Activated CD4-positive, alpha-beta memory T cell treated with anti-CD3 and anti-CD28 coated beads for 36 hours (primary cell): Measurements from ENCODE around the gene CYP21A2. TPM values are rescaled to one million over a fixed set of nuclear protein-coding genes. Genes with fewer than 3 reads are reported as not detected.
"Not testable (repeated sequence)": the region's sequence is repeated elsewhere in the genome, so short reads cannot be mapped to it uniquely, and the experiment has no call there.

ENCODE experiments used
- CTCF ChIA-PET: fragments of 350-600 bp; sonication (Branson Sonifier 250); formaldehyde crosslinking; loops from one replicate; lab custom pipeline; 2021; ENCODE audit warnings: antibody characterized with exemption, inconsistent platforms; lab: Charles Lee
- POLR2A ChIA-PET: fragments of 350-600 bp; sonication (Branson Sonifier 250); formaldehyde crosslinking; loops from one replicate; lab custom pipeline; 2021; ENCODE audit warnings: antibody characterized with exemption; lab: Charles Lee
- DNase-seq: peaks from one replicate; pipeline ENCODE4 v3.0.0-alpha.2; 2020
- H3K27ac Mint-ChIP-seq: one replicate; pipeline ENCODE4 v1.8.0; 2021; ENCODE audit warnings: mixed read lengths
- H3K27me3 Mint-ChIP-seq: one replicate; pipeline ENCODE4 v1.8.0; 2021; ENCODE audit warnings: mixed read lengths
- H3K36me3 Mint-ChIP-seq: one replicate; pipeline ENCODE4 v1.8.0; 2021; ENCODE audit warnings: mixed read lengths
- H3K4me1 Mint-ChIP-seq: one replicate; pipeline ENCODE4 v1.8.0; 2021; ENCODE audit warnings: low read depth, mixed read lengths
- H3K4me3 Mint-ChIP-seq: one replicate; pipeline ENCODE4 v1.8.0; 2021; ENCODE audit warnings: mild to moderate bottlenecking, mixed read lengths
- H3K9me3 Mint-ChIP-seq: one replicate; pipeline ENCODE4 v1.8.0; 2021; ENCODE audit warnings: mixed read lengths
- intact Hi-C: fragments of 100-400 bp; cut with micrococcal nuclease; formaldehyde crosslinking; loops from one replicate; pipeline ENCODE4 v1.15.1; 2023
- total RNA-seq, 2 experiments: library from RNA; stranded (reverse); gene quantifications; one replicate each; pipeline ENCODE4 v1.2.3, GENCODE V29; 2021

Gene CYP21A2
- total RNA-seq, 2 experiments from 2014 or later: 0.24 TPM; not detected in 1

DNA sequence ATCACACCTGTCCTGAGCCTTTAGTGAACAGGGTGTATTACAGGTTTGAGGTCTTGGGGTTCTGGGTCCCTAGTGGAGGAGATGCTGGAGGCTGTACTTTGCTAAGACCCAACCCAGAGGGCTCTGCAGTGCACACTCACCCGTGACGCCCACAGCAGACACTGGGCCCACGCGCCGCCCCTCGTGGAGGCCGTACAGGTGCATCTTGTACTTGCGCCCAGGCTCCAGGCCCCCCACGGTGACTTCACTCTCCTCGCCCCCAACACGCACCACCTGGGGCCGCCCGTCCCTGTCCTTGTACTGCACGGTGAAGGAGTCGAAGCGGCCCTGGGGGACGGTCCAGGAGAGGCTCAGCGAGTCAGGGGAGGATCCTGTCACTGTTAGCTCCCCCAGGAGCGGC, 29.3 kb downstream of the CYP21A2 start:
- H3K36me3 Mint-ChIP-seq, H3K4me3 Mint-ChIP-seq, intact Hi-C loops, CTCF ChIA-PET, POLR2A ChIA-PET, H3K27ac Mint-ChIP-seq, DNase-seq, H3K4me1 Mint-ChIP-seq, H3K9me3 Mint-ChIP-seq, H3K27me3 Mint-ChIP-seq: not testable (repeated sequence)

DNA sequence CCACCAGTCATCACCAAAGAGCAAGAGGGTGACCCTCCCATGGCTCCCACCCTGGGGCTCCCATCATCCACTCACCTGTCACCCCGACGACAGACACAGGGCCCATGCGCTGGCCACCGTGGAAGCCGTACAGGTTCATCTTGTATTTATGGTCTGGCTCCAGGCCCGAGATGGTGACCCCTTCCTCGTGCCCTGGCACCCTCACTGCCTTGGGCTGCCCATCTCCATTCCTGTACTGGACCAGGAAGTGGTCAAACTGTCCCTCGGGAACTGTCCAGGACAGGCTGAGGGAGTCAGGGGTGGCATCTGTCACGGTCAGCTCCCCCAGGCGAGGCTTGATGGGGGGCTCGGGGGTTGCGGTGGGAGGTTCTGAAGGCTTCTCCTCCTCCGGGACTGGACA, 30.1 kb downstream of the CYP21A2 start:
- H3K4me1 Mint-ChIP-seq, H3K36me3 Mint-ChIP-seq, CTCF ChIA-PET, H3K4me3 Mint-ChIP-seq, H3K27me3 Mint-ChIP-seq, POLR2A ChIA-PET, H3K27ac Mint-ChIP-seq, intact Hi-C loops, H3K9me3 Mint-ChIP-seq, DNase-seq: not testable (repeated sequence)

DNA sequence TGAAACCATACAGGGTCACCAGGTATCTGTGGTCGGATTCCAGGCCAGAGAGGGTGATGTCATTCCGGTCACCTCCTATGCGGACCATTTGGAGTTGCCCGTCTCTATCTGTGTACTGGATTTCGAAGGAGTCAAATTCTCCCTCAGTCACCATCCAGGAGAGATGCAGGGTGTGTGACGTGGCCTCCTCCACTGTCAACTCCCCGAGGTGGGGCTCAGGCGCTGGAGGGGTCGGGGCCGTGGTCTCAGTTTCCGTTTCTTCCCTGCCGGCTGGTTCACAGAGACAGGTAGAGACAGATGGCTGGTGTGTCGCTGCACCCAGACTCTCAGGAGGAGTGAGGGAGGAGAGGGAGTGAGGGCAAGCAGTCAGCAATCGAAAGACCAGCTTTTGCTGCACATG, 30.7 kb downstream of the CYP21A2 start:
- Mint-ChIP-seq H3K27ac (no peak overlapping the region), H3K4me1 (no peaks in the 10 kb centered on the region), H3K36me3 (no peaks in the 10 kb centered on the region), H3K9me3 (no peaks in the 10 kb centered on the region), H3K4me3 (no peak overlapping the region), H3K27me3 (no peaks in the 10 kb centered on the region)
- ChIA-PET POLR2A (no interaction called here), CTCF (no interaction called here)
- no peak for DNase-seq
- intact Hi-C loops: no loop called here

DNA sequence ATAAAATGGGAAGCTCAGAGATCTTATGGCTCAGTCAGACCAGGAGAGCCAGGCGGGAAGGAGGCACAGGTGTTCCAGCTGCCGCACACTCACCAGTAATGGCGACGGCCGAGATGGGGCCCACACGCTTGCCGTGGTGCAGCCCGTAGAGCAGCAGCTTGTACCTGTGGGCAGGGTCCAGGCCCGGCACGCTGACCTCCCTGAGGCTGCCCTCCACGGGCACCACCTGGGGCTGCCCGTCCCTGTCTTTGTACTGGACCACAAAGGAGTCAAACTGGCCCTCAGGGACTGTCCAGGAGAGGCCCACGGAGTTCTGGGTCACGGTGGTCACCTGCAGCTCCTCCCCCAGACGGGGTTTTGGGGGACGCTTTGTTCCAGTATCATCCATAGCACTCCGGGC, 31.2 kb downstream of the CYP21A2 start:
- no peak overlapping the region for H3K4me3 Mint-ChIP-seq
- CTCF ChIA-PET: no interaction called here
- H3K4me1 Mint-ChIP-seq: no peaks in the 10 kb centered on the region
- intact Hi-C loops: no loop called here
- no peaks in the 10 kb centered on the region for H3K36me3 Mint-ChIP-seq
- H3K9me3 Mint-ChIP-seq: no peaks in the 10 kb centered on the region
- POLR2A ChIA-PET: no interaction called here
- no peak for DNase-seq
- H3K27ac Mint-ChIP-seq: no peak overlapping the region
- no peaks in the 10 kb centered on the region for H3K27me3 Mint-ChIP-seq

DNA sequence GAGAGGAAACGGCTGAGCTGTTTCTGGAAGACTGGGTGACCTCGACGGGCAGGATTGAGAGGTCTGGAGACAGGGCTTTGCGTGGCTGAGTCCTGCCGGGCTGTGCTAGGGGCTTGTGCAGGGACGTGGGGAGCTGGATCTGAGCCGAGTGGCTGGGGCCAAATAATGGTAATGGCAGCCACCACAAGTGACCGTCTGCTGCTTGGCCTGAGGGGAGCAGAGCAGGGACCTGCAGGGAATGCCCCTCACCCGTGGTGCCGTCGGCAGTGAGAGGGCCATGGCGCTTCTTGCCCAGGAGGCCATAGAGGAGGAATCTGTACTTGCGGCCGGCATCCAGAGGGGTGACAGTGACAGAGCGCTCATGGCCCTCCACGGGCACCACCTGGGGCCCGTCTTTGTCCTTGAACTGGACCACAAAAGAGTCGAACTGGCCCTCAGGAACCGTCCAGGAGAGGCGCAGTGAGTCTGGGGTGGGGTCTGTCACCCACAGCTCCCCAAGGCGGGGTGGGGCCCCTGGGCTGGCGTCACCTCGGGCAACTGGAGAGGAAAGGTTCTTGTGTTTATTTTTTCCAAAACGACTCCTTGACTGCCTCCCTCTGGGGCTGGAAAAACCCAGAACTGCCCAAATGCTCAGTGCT, 31.8 kb downstream of the CYP21A2 start:
- Mint-ChIP-seq H3K27me3 (no peaks in the 10 kb centered on the region), H3K9me3 (no peaks in the 10 kb centered on the region), H3K4me3 (no peak overlapping the region), H3K27ac (no peak overlapping the region), H3K4me1 (no peaks in the 10 kb centered on the region), H3K36me3 (no peaks in the 10 kb centered on the region)
- intact Hi-C loops: no loop called here
- CTCF ChIA-PET: no interaction called here
- DNase-seq: no peak
- POLR2A ChIA-PET: no interaction called here

DNA sequence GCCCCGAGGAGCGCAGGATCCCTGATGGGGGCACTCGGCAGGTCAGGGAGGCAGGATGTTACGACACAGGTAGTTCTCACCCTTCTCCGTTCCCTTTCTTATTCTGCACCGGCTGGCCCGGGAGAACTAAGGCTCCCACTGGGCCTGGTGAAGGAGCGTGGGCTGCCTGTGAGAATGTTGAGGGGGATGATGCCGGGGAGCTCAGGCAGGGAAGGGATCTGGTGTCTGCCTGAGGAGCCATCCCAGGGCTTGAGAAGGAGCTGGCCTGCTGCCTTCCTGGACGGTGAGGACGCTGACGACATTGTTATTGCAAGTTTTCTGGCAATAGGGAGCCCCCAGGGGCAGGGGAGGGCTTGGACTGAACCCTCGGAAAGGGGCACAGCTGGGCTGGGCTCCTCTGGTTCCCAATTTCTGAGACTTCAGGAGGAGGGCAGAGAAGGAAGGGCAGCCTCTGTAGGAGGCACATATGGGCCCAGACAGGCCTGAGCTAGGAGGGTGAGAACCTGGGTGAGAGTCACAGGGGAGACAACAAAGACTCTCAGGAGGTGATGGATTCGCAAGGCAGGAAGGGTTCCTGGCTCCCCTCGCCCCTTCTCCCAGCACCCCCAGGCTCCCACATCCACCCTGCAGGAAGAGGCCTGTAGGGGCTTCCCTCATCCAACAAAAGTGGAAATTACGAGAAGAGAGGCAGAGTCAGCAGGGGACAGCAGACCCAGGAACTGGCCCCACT, 32.8 kb downstream of the CYP21A2 start:
- no peaks in the 10 kb centered on the region for H3K27me3 Mint-ChIP-seq
- no peaks in the 10 kb centered on the region for H3K36me3 Mint-ChIP-seq
- no peak overlapping the region for H3K4me3 Mint-ChIP-seq
- intact Hi-C loops: no loop called here
- DNase-seq: no peak
- ChIA-PET POLR2A (no interaction called here), CTCF (no interaction called here)
- no peak overlapping the region for H3K27ac Mint-ChIP-seq
- no peaks in the 10 kb centered on the region for H3K9me3 Mint-ChIP-seq
- no peaks in the 10 kb centered on the region for H3K4me1 Mint-ChIP-seq

DNA sequence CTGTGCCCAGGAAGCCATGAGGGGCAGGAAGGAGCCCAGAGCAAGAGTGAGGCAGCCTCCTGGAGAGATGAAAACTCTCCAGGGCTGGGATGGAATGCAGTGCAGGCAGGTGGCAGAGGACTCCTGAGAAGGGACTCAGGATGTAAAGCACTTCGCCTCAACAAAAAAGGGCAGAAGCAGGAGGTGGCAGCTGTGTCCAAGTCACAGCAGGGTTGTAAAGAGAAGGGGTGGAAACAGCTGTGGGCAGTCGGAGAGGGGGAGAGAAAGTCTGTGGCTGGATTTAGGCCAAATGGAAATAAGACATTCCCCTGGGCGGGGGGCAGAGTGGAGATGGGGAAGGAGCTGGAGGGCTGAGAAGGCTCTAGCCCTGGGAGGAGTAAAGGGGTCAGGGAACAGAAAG, 34.9 kb downstream of the CYP21A2 start:
- POLR2A ChIA-PET: no interaction called here
- Mint-ChIP-seq H3K27me3 (no peaks in the 10 kb centered on the region), H3K9me3 (no peaks in the 10 kb centered on the region), H3K4me3 (no peak overlapping the region), H3K27ac (no peak overlapping the region), H3K36me3 (no peaks in the 10 kb centered on the region), H3K4me1 (no peaks in the 10 kb centered on the region)
- intact Hi-C loops: no loop called here
- CTCF ChIA-PET: interaction anchor here (1.0 kb wide), 1 partner anchor 24 kb away, joined by 3 read pairs; no protein-coding TSS in a partner anchor
- no peak for DNase-seq

DNA sequence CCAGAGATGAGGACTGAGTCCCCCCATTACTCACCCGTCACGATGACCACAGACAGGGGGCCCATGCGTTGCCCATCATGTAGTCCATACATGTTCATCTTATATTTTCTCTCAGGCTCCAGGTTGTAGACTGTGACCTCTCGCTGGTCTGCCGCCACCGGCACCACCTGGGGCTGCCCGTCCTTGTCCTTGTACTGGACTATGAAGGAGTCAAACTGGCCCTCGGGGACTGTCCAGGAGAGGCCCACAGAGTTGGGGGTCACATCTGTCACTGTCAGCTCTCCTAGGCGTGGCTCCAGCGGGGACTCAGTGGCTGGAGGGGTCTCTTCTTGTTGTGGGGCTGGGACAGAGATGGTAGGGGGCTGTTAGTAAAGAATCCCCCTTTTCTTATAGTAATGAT, 35.4 kb downstream of the CYP21A2 start:
- intact Hi-C loops: no loop called here
- H3K9me3 Mint-ChIP-seq: no peaks in the 10 kb centered on the region
- H3K27me3 Mint-ChIP-seq: no peaks in the 10 kb centered on the region
- H3K4me1 Mint-ChIP-seq: no peaks in the 10 kb centered on the region
- CTCF ChIA-PET: interaction anchor here (1.0 kb wide), 1 partner anchor 25 kb away, joined by 3 read pairs; no protein-coding TSS in a partner anchor
- no peak overlapping the region for H3K27ac Mint-ChIP-seq
- no peak overlapping the region for H3K4me3 Mint-ChIP-seq
- POLR2A ChIA-PET: no interaction called here
- H3K36me3 Mint-ChIP-seq: no peaks in the 10 kb centered on the region
- no peak for DNase-seq

DNA sequence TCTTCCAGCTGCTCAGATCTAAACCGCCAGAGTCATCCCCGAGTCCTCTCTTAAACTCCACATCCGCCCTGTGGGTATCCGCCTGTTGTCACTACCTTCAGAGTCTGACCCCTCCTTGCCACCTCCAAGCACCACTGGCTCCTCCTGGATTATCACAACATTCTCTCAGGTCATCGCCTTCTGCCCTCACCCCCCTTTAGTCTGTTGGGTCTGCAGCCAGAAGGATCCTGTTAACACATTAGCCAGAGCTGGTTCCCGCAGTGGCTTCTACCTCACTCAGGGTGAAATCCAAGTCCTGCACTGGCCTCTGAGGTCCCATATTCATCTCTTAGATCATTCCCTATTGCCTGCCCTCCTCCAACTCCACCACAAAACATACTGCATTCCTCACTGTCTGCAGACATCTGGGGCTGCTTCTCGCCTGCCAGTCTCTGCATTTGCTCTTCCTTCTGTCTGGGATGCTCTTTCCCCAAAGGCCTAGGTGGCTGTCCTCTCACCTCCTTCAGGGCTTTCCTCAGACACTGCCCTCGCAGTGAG, 36.8 kb downstream of the CYP21A2 start:
- H3K27ac Mint-ChIP-seq: no peak overlapping the region
- H3K4me3 Mint-ChIP-seq: no peak overlapping the region

DNA sequence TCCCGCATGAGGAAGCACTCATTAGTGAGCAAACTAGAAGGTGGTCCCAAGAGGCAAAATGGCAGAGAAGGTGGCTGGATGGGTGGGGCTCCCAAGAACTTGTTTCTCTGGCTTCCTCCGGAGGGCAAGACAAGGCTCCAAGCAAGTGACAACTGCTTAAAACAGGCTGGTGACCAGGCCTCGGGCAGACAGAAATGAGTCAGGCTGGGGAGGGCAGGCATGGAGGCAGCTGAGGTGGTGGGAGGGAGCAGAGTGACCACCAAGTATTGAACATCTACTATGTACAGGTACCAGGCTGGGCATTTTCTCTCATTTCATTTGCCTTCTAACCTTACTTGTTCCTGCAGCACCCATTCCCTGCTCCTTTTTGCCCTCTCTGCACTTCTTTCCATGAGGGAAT, 37.6 kb downstream of the CYP21A2 start:
- peaks cover 3% of the 10 kb centered on the region for H3K27me3 Mint-ChIP-seq
- no peak for DNase-seq
- H3K9me3 Mint-ChIP-seq: no peaks in the 10 kb centered on the region
- H3K27ac Mint-ChIP-seq: no peak overlapping the region
- POLR2A ChIA-PET: no interaction called here
- H3K36me3 Mint-ChIP-seq: no peaks in the 10 kb centered on the region
- no peak overlapping the region for H3K4me3 Mint-ChIP-seq
- CTCF ChIA-PET: no interaction called here
- intact Hi-C loops: no loop called here
- no peaks in the 10 kb centered on the region for H3K4me1 Mint-ChIP-seq

More for the DNA sequence above, 36.8 kb downstream of the CYP21A2 start:
- Mint-ChIP-seq H3K27me3 (no peaks in the 10 kb centered on the region), H3K9me3 (no peaks in the 10 kb centered on the region), H3K4me1 (no peaks in the 10 kb centered on the region), H3K36me3 (no peaks in the 10 kb centered on the region)
- ChIA-PET POLR2A (no interaction called here), CTCF (no interaction called here)
- intact Hi-C loops: no loop called here
- no peak for DNase-seq

DNA sequence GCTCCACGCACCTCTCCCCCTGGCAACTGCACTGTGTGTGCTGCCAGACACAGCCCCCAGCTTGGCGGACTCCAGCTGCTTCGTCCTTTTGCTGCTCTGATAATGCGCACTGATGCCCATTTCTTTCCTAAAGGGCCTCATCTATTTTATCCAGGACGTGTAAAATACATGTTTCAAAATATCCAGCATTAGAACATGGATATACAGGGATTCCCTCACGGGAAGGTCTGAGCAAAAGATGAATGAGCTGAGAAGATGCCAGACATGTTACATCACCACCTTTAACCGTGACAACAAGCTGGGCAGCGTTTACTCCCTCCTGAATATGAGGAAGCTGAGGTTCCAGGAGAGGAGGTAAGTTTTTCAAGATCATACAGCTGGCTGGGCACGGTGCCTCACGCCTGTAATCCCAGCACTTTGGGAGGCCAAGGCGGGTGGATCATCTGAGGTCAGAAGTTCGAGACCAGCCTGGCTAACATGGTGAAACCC, 38.1 kb downstream of the CYP21A2 start:
- ChIA-PET POLR2A (no interaction called here), CTCF (no interaction called here)
- no peaks in the 10 kb centered on the region for H3K36me3 Mint-ChIP-seq
- H3K4me1 Mint-ChIP-seq: no peaks in the 10 kb centered on the region
- no peak overlapping the region for H3K4me3 Mint-ChIP-seq
- peaks cover 7% of the 10 kb centered on the region for H3K27me3 Mint-ChIP-seq
- no peak overlapping the region for H3K27ac Mint-ChIP-seq
- no peak for DNase-seq
- H3K9me3 Mint-ChIP-seq: no peaks in the 10 kb centered on the region
- intact Hi-C loops: no loop called here

DNA sequence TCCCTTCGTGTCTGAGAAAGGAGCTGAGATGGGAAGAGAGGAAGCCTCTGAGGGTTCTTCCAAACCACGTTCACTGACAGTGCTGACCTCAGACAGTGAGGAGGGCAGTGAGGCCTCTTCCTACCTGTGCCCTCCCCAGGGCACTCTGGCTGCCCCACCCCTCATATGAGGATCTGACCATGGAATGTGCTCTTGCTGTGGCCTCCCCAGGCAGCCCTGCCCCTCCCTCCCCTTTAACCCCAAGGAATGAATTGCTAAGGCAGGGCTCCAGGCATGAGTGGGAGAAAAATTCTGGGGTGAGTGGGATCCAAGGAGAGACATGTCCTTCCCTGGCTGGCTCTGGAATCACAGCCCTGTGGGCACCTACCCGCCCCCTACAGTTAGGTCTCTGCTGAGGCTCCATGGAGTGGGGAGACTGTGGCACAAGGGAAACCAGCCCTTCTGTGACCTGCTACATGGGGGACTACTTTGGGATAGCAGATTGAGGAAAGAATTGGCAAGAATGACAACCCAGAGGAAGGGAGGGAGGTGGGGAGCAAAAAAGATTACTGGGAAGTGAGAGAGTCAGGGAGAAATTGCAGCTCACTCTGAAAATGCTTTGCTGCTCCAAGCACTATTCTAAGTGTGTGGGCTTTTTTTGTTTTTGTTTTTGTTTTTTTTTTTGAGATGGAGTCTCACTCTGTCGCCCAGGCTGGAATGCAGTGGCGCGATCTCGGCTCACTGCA, 41.5 kb downstream of the CYP21A2 start:
- intact Hi-C loops: no loop called here
- POLR2A ChIA-PET: interaction anchor here (0.6 kb wide), 1 partner anchor 224 kb away, joined by 3 read pairs; no protein-coding TSS in a partner anchor
- Mint-ChIP-seq H3K36me3 (no peaks in the 10 kb centered on the region), H3K4me3 (no peak overlapping the region), H3K27me3 (peaks cover 14% of the 10 kb centered on the region), H3K27ac (no peak overlapping the region), H3K4me1 (no peaks in the 10 kb centered on the region), H3K9me3 (no peaks in the 10 kb centered on the region)
- no peak for DNase-seq
- CTCF ChIA-PET: no interaction called here
